SK-N-MC (cell line): ENCODE data around the gene CMIP.

Source experiments
- EZH2 ChIP-seq: fragments of 200-600 bp; sonication (generic); IDR thresholded peaks from one replicate; pipeline ENCODE4 v1.6.1; 2017; ENCODE audit warnings: antibody characterized with exemption
- FOXP2 ChIP-seq: optimal IDR thresholded peaks from 2 replicates; pipeline ENCODE3; 2011; ENCODE audit warnings: mild to moderate bottlenecking, moderate library complexity; ENCODE audit not compliant: insufficient read depth; ENCODE audit errors: extremely low read length, control extremely low read depth
- POLR2AphosphoS5 ChIP-seq: IDR thresholded peaks from 2 replicates; pipeline ENCODE4 v1.6.1; 2012; ENCODE audit warnings: mild to moderate bottlenecking, low read depth, low read length, borderline replicate concordance

- no peak for TF ChIP-seq POLR2AphosphoS5
- no peak for TF ChIP-seq EZH2
- no peak for TF ChIP-seq FOXP2
Observed at GRCh38 chr16:81591545-81591870, 146.9 kb downstream of the CMIP start.
